OCI-M2 (cell line): ENCODE results near the gene PABPC1L2A.
"Not testable (repeated sequence)": the region's sequence is repeated elsewhere in the genome, so short reads cannot be mapped to it uniquely, and the experiment has no call there.

ENCODE experiments used
- DNase-seq: peaks from one replicate; lab custom pipeline; 2025; ENCODE audit not compliant: unreplicated experiment; lab: John Stamatoyannopoulos, UW

Gene PABPC1L2A

GRCh38 chrX:73079024-73079562 lies at the start of gene PABPC1L2A:
Gene PABPC1L2A (minus strand): TSS chrX:73079512. CDS start chrX:73079386, 126 bp downstream.
- not testable (repeated sequence) for DNase-seq

- no peak for DNase-seq
These were observed 48.5 kb upstream of the PABPC1L2A start for GRCh38 chrX:73127700-73128241.

GRCh38 chrX:73126240-73126639 lies 46.9 kb upstream of the PABPC1L2A start:
- DNase-seq = no peak

- DNase-seq = not testable (repeated sequence)
These were observed 20.2 kb upstream of the PABPC1L2A start for GRCh38 chrX:73099505-73099904.

GRCh38 chrX:73086766-73087165 lies 7.5 kb upstream of the PABPC1L2A start:
- DNase-seq = not testable (repeated sequence)

- DNase-seq = not testable (repeated sequence)
These were observed 572 bp upstream of the PABPC1L2A start for GRCh38 chrX:73079884-73080283.

GRCh38 chrX:73078597-73078996 lies 715 bp downstream of the PABPC1L2A start:
- not testable (repeated sequence) for DNase-seq

- no peak for DNase-seq
These were observed 2.5 kb downstream of the PABPC1L2A start for GRCh38 chrX:73076838-73077237.

- DNase-seq = no peak
These were observed 9.8 kb downstream of the PABPC1L2A start for GRCh38 chrX:73069365-73070035.

GRCh38 chrX:73068467-73069364 lies 10.6 kb downstream of the PABPC1L2A start:
- DNase-seq = no peak

GRCh38 chrX:73067761-73068466 lies 11.4 kb downstream of the PABPC1L2A start:
- not testable (repeated sequence) for DNase-seq

GRCh38 chrX:73028876-73029275 lies 50.4 kb downstream of the PABPC1L2A start:
- DNase-seq = no peak
